ENCODE measurements around the gene CTDP1.
"Not testable (repeated sequence)": the region's sequence is repeated elsewhere in the genome, so short reads cannot be mapped to it uniquely, and the experiment has no call there.

Gene CTDP1

DNA sequence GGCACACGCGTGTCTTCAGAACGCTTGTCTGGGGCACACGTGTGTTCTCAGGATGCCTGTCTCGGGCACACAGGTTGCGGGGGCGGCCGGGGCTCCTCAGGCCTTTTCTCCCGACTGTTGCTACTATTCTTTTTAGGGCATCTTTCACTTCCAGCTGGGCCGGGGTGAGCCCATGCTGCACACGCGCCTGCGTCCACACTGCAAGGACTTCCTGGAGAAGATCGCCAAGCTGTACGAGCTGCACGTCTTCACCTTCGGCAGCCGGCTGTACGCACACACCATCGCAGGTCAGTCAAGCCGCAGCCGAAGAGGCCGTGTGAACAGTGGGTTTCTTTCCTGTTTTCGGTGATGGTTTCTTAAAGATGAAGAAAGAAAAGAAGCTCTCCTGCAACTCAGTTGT lies 25.0 kb downstream of the CTDP1 start:
- no peak for DNase-seq

- DNase-seq, result no peak
Observed at GRCh38 chr18:79705272-79705671, 25.7 kb downstream of the CTDP1 start.

DNA sequence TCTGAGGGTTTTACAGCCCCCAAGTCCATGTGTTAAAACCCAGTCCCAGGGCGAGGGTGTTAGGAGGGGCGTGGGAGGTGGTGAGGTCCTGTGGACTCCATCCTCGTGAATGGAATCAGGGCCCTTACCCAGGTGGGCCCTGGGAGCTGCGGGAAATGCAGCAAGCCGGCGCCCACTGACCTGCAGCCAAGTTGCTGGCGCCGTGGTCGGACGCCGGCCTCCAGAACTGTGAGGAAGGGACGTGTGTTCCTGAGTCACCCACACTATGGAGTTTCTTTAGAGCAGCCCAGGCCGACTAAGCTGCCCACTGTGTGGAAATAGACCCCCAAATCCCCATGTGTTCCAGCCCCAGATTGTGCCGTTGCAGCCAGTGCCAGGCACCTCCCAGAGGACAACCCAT lies 26.4 kb downstream of the CTDP1 start:
- no peak for DNase-seq

GRCh38 chr18:79706658-79707057 lies 27.1 kb downstream of the CTDP1 start:
- DNase-seq, result no peak

- no peak for DNase-seq
Observed at GRCh38 chr18:79707239-79707638, 27.6 kb downstream of the CTDP1 start.

DNA sequence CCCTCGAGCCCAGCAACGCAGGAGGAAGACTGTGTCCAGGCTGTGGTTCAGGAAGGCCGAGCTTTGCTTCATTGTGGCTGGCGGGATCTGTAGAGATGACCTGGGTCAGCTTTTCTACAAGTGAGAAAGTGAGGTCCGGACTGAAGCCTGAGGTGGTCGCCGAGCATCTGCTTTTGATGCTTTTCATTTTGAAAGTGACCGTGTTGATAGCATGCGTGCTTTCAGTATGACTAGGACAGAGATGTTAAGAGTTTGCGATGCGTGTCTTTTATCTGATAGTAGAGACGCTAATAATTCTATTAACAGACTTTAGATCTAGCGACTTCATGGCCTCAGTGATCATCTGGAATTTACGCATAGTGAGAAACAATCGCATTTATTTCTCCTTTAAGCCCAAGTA lies 28.1 kb downstream of the CTDP1 start:
- no peak for DNase-seq

GRCh38 chr18:79708412-79708811 lies 28.8 kb downstream of the CTDP1 start:
- DNase-seq, result no peak

- DNase-seq, result no peak
Observed at GRCh38 chr18:79712206-79712857, 32.7 kb downstream of the CTDP1 start.

DNA sequence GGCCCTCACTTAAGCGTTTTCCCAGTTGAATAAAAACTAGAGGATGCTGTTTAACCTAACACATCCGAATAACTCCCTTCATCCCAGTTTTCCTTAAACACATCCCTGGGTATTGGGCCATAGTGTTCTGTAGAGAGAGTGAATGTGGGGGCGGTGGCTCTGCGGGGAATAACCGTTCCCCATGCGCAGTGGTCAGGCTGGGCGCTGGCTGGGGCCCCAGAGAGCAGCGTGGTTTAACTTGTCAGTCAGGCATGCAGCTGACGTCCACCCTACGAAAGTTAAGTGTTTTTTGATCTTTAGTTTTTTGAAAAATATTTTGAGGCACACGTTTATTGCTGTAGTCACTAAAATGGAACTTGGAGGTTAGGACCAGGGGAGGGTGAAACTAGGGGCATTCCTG lies 33.7 kb downstream of the CTDP1 start:
- no peak for DNase-seq

- DNase-seq, result no peak
Observed at GRCh38 chr18:79714531-79715240, 35.1 kb downstream of the CTDP1 start.

DNA sequence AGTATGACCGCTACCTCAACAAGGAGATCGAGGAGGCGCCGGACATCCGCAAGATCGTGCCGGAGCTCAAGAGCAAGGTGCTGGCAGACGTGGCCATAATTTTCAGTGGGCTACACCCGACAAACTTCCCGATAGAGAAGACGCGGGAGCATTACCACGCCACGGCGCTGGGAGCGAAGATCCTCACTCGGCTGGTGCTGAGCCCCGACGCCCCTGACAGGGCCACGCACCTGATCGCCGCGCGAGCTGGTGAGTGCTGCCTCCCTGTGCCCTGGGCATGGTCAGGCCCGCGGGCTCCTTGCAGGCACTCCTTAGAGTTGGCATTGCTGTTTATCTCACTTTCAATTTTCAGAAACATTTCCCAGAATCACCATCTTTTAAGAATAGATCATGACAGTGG lies 35.7 kb downstream of the CTDP1 start:
- no peak for DNase-seq

DNA sequence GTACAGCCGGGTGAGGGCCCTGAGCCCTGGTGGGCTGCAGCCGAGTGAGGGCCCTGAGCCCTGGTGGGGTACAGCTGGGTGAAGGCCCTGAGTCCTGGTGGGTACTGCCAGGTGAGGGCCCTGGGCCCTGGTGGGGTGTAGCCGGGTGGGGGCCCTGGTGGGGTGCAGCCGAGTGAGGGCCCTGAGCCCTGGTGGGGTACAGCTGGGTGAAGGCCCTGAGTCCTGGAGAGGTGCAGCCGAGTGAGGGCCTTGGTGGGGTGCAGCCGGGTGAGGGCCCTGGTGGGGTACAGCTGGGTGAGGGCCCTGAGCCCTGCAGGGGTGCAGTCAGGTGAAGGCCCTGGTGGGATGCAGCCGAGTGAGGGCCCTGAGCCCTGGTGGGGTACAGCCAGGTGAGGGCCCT lies 37.5 kb downstream of the CTDP1 start:
- DNase-seq, result no peak

GRCh38 chr18:79717555-79718074 lies 38.0 kb downstream of the CTDP1 start:
- no peak for DNase-seq

- DNase-seq, result no peak
Observed at GRCh38 chr18:79718126-79718525, 38.5 kb downstream of the CTDP1 start.

GRCh38 chr18:79718878-79719477 lies 39.4 kb downstream of the CTDP1 start:
- DNase-seq, result no peak

DNA sequence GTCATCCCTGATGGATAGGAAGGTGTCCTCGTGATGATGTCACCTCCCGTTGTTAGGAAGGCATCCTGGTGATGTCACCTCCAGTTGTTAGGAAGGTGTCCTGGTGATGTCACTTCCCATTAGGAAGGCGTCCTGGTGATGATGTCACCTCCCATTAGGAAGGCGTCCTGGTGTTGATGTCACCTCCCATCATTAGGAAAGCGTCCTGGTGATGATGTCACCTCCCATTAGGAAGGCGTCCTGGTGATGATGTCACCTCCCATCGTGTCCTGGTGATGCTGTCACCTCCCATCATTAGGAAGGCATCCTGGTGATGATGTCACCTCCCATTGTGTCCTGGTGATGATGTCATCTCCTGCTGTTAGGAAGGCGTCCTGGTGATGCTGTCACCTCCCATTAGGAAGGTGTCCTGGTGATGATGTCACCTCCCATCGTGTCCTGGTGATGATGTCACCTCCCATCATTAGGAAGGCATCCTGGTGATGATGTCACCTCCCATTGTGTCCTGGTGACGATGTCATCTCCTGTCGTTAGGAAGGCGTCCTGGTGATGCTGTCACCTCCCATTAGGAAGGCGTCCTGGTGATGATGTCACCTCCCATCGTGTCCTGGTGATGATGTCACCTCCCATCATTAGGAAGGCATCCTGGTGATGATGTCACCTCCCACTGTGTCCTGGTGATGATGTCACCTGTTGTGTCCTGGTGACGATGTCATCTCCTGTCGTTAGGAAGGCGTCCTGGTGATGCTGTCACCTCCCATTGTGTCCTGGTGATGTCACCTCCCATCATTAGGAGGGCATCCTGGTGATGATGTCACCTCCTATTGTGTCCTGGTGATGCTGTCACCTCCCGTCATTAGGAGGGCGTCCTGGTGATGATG lies 40.1 kb downstream of the CTDP1 start:
- DNase-seq, result not testable (repeated sequence)

DNA sequence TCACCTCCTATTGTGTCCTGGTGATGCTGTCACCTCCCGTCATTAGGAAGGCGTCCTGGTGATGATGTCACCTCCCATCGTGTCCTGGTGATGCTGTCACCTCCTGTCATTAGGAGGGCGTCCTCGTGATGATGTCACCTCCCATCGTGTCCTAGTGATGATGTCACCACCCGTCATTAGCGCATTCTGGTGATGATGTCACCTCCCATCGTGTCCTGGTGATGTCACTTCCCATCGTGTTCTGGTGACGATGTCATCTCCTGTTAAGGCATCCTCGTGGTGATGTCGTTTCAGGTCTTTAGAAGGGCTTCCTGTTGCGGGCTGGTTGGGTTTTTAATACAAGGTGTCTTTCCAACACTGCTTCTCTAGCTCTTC lies 40.7 kb downstream of the CTDP1 start:
- no peak for DNase-seq

GRCh38 chr18:79723036-79723435 lies 43.4 kb downstream of the CTDP1 start:
- no peak for DNase-seq

DNA sequence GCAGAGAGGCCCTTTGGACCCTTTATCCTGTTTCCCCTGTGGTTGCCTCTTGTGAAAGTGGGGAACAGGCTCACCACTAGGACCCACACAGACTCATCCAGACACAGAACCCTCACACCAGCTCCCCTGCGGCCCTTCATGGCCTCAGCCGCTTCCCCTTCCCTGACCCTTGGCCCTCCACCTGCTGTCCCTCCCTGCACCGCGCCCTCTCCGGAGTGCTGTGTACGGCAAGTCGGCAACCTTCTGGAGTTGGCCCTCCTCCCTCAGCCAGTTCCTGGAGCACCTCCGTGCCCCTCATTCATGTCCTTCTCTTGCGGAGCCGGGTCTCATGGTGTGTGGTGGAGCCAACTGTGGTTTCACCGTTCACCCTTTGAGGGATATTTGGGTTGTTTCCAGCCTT lies 44.0 kb downstream of the CTDP1 start:
- no peak for DNase-seq

DNA sequence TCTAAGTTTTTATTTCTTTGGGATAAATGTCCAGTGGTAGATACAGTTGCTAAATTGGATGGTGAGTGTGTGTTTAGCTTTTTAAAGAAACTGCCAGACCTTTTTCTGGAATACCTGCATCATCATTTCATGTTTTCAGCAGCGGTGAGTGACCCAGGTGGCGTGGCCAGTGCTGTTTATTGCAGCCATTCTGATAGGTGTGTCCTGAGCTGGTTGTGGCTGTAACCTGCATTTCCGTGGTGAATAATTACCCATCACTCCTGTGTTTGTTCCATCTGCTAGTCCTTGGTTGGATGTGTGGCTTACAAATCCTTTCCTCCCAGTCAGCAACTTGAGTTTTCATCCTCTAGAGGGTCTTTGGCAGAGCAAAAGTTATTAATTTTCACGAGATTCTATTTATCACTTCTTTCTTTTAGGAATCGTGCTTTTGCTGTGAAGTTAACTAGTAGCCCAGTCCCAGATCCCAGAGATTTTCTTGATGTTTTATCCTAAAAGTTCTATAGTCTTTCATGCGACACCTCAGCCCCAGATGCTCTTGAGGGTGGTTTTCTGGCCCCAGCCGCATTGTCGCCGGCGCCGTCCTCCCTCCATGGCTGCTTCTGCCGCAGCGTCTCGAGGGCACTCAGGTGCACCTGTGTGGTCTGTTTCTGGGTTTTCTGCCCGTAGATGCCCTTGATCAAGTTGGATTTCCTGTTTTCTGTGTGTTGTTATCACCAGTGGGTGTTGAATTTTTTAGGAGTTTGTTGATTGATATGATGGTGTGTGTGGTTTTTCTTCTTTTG lies 44.9 kb downstream of the CTDP1 start:
- no peak for DNase-seq

GRCh38 chr18:79725486-79725885 lies 45.9 kb downstream of the CTDP1 start:
- DNase-seq, result no peak

DNA sequence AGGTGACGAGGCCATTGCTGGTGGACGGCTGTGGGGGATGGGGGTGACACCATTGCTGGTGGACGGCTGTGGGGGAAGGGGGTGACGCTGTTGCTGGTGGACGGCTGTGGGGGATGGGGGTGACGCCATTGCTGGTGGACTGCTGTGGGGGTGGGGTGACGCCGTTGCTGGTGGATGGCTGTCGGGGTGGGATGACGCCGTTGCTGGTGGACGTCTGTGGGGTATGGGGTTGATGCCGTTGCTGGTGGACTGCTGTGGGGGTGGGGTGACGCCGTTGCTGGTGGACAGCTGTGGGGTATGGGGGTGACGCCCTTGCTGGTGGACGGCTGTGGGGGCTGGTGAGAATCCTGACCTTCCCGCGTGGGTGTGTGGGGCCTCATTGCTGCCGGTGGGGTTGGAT lies 47.1 kb downstream of the CTDP1 start:
- DNase-seq, result no peak
